Measurements from ENCODE around the gene EBF3. TPM values are rescaled to one million over a fixed set of nuclear protein-coding genes. Genes with fewer than 3 reads are reported as not detected.

The EBF3 gene
- total and polyA plus RNA-seq, 2 donors (not counting 3 experiments of a cell fraction or from before 2014, with no cell fraction given) = 0.92 to 2.7 TPM

DNA sequence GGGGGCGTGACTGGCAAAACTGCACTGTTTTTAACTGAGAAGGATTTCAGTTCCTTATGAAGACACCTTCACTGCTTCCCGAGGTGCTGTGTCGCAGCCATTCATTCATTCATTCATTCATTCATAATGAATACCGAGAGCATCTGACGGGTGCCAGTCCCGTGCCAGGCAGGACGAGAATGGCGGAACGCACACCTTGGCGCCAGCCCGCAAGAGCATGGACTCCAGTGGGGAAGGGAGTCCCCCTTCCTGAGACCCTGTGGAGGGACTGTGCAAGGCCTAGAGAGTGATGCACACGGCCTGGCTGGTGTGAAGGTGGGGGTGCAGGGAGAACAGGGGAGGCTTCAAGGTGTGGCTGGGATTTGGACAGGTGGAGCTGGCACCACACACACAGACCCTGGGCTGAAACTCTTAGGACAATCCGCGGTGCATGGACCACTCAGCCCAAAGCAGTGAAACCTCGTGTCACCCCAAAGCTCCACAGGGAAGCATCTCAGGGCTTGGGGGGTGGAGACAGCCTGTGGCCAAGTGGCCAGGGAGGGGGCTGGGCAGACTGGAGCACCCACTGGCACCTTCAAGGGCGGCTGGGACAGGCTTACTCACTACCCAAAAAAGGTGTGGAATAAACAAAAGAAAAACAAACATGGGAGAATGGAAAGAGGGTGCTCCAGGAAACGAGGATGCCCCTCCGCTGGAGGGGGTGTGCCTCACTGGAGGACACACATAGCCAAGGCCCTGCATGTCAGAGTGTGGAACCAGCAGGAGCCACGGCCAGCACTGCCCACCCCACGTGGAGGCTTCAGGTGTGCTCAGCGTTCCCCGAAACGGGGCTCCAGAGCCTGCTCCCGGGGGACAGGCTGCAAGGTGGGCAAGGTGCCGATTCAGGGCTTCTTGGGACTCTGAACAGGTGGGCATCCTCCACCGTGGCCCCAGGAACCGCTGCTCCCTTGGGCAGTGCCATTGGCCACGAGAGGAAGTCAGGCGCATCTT is 37.7 kb downstream of the EBF3 start:
- no peak for FAIRE-seq
- Histone ChIP-seq H3K27ac (ENCODE audit: insufficient read depth, low read depth, low read length) (no peak overlapping the region), H2AFZ (ENCODE audit: low read depth, low read length) (no peak overlapping the region), H3K36me3 (ENCODE audit: control insufficient read depth in 2 of 2, extremely low read depth in 1 of 2, insufficient read depth in 2 of 2, low read length in 2 of 2) (no peaks in the 10 kb centered on the region), H3K9ac (replicated peaks; ENCODE audit: extremely low read depth, insufficient read depth, low read length) (no peak overlapping the region), H3K27me3 (ENCODE audit: control insufficient read depth in 2 of 2, insufficient read depth in 2 of 2, low read length in 2 of 2) (no peaks in the 10 kb centered on the region), H3K4me1 (ENCODE audit: control insufficient read depth, extremely low read depth, insufficient read depth, low read length) (no peaks in the 10 kb centered on the region), H3K9me1 (replicated peaks; ENCODE audit: control insufficient read depth, extremely low read depth, insufficient read depth, low read length) (no peaks in the 10 kb centered on the region), H3K4me2 (ENCODE audit: insufficient read depth, low read length) (no peak overlapping the region), H3K9me3 (replicated peaks; ENCODE audit: control insufficient read depth, insufficient read depth, low read length) (no peaks in the 10 kb centered on the region), H3K4me3 (replicated peaks in 1 of 3; ENCODE audit: insufficient read depth in 1 of 3, low read depth in 1 of 3, low read length in 3 of 3) (no peak overlapping the region), H4K20me1 (replicated peaks; ENCODE audit: control insufficient read depth, extremely low read depth, insufficient read depth, low read length) (no peaks in the 10 kb centered on the region), H3K79me2 (ENCODE audit: control insufficient read depth, insufficient read depth, low read length) (no peaks in the 10 kb centered on the region)
- DNase-seq (ENCODE audit: low read depth, low spot score) = no peak
- dilution Hi-C loops (cut with MboI; ENCODE audit: extremely low pct_ligation_motif_present, low sequenced_read_pairs) = no loop called here
- TF ChIP-seq, protein P1, sequence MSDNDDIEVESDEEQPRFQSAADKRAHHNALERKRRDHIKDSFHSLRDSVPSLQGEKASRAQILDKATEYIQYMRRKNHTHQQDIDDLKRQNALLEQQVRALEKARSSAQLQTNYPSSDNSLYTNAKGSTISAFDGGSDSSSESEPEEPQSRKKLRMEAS (IDR thresholded peaks at IDR 0.05; ENCODE audit: insufficient read depth, insufficient read length) = no peak
- TF ChIP-seq POLR2A (IDR thresholded peaks at IDR 0.05; ENCODE audit: low read depth, low read length) (no peak), POLR2AphosphoS5 (IDR thresholded peaks at IDR 0.05; ENCODE audit: insufficient read depth, low read depth, low read length) (no peak), EZH2 (IDR thresholded peaks at IDR 0.05; ENCODE audit: borderline replicate concordance, low read depth, low read length, severe bottlenecking) (no peak)
- TF ChIP-seq, protein P2, sequence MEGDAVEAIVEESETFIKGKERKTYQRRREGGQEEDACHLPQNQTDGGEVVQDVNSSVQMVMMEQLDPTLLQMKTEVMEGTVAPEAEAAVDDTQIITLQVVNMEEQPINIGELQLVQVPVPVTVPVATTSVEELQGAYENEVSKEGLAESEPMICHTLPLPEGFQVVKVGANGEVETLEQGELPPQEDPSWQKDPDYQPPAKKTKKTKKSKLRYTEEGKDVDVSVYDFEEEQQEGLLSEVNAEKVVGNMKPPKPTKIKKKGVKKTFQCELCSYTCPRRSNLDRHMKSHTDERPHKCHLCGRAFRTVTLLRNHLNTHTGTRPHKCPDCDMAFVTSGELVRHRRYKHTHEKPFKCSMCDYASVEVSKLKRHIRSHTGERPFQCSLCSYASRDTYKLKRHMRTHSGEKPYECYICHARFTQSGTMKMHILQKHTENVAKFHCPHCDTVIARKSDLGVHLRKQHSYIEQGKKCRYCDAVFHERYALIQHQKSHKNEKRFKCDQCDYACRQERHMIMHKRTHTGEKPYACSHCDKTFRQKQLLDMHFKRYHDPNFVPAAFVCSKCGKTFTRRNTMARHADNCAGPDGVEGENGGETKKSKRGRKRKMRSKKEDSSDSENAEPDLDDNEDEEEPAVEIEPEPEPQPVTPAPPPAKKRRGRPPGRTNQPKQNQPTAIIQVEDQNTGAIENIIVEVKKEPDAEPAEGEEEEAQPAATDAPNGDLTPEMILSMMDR (IDR thresholded peaks at IDR 0.05; ENCODE audit: extremely low read depth in 1 of 2, insufficient read depth in 1 of 2, low read depth in 1 of 2, low read length in 2 of 2) = no peak
- intact Hi-C loops (cut with micrococcal nuclease) = no loop called here
- ChIA-PET POLR2A (no interaction called here), CTCF (no interaction called here)
- no TSS peak for BruUV-seq (replicated peaks)
